Measurements from ENCODE around the gene LMAN1.

GRCh38 chr18:59358712-59359575, at the start of gene LMAN1:
- TF ChIP-seq CTCF (conservative IDR thresholded peaks at IDR 0.05) = no peak
- TF ChIP-seq ZFX (IDR thresholded peaks at IDR 0.05) = peak; percentile 32; the same call in 1 of the 2 replicates
